ENCODE measurements around the gene GNA12.

DNA sequence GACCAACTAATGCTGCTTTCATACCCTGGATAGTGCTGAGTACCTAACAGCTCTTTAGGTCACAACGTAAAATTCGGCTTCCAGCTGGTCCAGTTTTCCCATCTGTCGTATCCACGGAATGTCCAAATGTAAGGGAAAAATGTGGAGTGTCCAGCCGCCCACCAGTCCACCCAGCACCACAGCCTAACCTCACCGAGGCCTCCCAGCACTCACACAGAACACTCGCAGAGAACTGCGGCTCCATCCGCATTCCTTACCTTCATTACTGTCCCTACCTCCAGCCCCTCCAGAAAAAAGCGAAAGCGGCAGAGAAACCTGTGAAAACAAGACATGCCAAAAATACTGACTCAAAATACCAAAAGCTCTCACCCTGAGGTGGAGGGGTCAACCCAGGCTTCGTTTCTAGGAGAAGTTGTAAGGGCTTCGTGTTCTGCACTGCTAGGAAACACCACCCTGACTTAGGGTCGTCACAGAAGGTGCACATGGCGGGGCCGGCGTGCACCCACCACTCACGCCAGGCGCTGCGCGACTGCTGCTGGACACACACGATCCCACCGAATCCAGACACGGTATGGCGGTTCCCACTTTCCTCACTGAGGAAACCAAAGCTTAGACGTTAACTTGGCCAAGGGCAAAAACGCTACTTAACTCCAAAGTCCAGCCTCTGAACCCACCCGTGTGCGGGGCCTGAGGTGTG is 82.2 kb downstream of the GNA12 start:
- TF ChIP-seq CTCF (IDR thresholded peaks at IDR 0.05) (no peak), POLR2A (IDR thresholded peaks at IDR 0.05) (no peak)

Data from adrenal gland (tissue), 5 donors.